DND-41 (cell line): ENCODE data around the gene PDPK1.
"Not testable (repeated sequence)": the region's sequence is repeated elsewhere in the genome, so short reads cannot be mapped to it uniquely, and the experiment has no call there.

Experiments used
- ATAC-seq: fragments of 200-7000 bp; cut with Tn5 transposase; 3 replicates; pipeline ENCODE4 v1.9.1; 2021; ENCODE audit warnings: low read depth; ENCODE audit not compliant: insufficient read depth
- DNase-seq: peaks from one replicate; pipeline ENCODE4 v3.0.0-alpha.2; 2020
- H2AFZ ChIP-seq: 2 replicates; pipeline ENCODE4 v1.6.0; 2012; ENCODE audit warnings: low read depth, low read length
- H3K27ac ChIP-seq: 2 replicates; pipeline ENCODE4 v1.5.1; 2012; ENCODE audit warnings: low read length, inconsistent platforms
- H3K27me3 ChIP-seq: fragments of 200-600 bp; sonication (generic); 2 replicates; pipeline ENCODE4 v1.6.0; 2012; ENCODE audit warnings: low read length, mild to moderate bottlenecking, inconsistent platforms; ENCODE audit not compliant: insufficient read depth, poor library complexity
- H3K36me3 ChIP-seq: 2 replicates; pipeline ENCODE4 v1.5.1; 2012; ENCODE audit warnings: low read length, inconsistent platforms; ENCODE audit not compliant: insufficient read depth
- H3K4me1 ChIP-seq: 2 replicates; pipeline ENCODE4 v1.5.1; 2012; ENCODE audit warnings: mild to moderate bottlenecking, low read length; ENCODE audit not compliant: insufficient read depth
- H3K4me2 ChIP-seq: 2 replicates; pipeline ENCODE4 v1.6.0; 2012; ENCODE audit warnings: mild to moderate bottlenecking, moderate library complexity, low read length, inconsistent platforms; ENCODE audit not compliant: insufficient read depth
- H3K4me3 ChIP-seq, 2 experiments: fragments of 200-600 bp in 1 of 2; shearing (Covaris generic) in 1 of 2; 2 replicates each; pipeline ENCODE4 v1.5.1; 2012 to 2016; ENCODE audit warnings: inconsistent platforms in 2 of 2, low read length in 2 of 2, mild to moderate bottlenecking in 2 of 2, low read depth in 1 of 2, moderate library complexity in 1 of 2
- H3K79me2 ChIP-seq: 2 replicates; pipeline ENCODE4 v1.6.0; 2012; ENCODE audit warnings: low read length, inconsistent platforms; ENCODE audit not compliant: insufficient read depth
- H3K9ac ChIP-seq: 2 replicates; pipeline ENCODE4 v1.6.0; 2012; ENCODE audit warnings: low read depth, mild to moderate bottlenecking, inconsistent platforms, low read length, moderate library complexity
- H3K9me3 ChIP-seq: 2 replicates; pipeline ENCODE4 v1.5.1; 2012; ENCODE audit warnings: low read length, moderate library complexity, mild to moderate bottlenecking, inconsistent platforms; ENCODE audit not compliant: insufficient read depth, severe bottlenecking
- H4K20me1 ChIP-seq: 2 replicates; pipeline ENCODE4 v1.6.0; 2012; ENCODE audit warnings: low read length; ENCODE audit not compliant: insufficient read depth
- CTCF ChIP-seq: IDR thresholded peaks from 2 replicates; pipeline ENCODE4 v1.5.1; 2012; ENCODE audit warnings: borderline replicate concordance, low read length, moderate library complexity, mild to moderate bottlenecking; ENCODE audit not compliant: poor library complexity, severe bottlenecking; ENCODE audit errors: extremely low read depth
- EZH2 ChIP-seq: IDR thresholded peaks from 3 replicates; pipeline ENCODE4 v1.6.1; 2012; ENCODE audit warnings: borderline replicate concordance, low read depth, mild to moderate bottlenecking, moderate library complexity, low read length, inconsistent platforms; ENCODE audit not compliant: severe bottlenecking

Gene PDPK1

GRCh38 chr16:2531371-2531695, 6.5 kb upstream of the PDPK1 start, which contains the start of gene CEMP1:
Gene CEMP1, minus strand, starts transcription at chr16:2531408. Its CDS starts 335 bp downstream, at chr16:2531073.
- Histone ChIP-seq H2AFZ (peak within 1 kb of the TSS; percentile 94), H4K20me1 (peaks cover 5% of the 10 kb centered on the region), H3K27ac (peak within 1 kb of the TSS; percentile 55), H3K9me3 (no peaks in the 10 kb centered on the region), H3K9ac (peak within 1 kb of the TSS; percentile 66), H3K4me1 (peaks cover 32% of the 10 kb centered on the region), H3K79me2 (no peaks in the 10 kb centered on the region), H3K4me2 (peak within 1 kb of the TSS; percentile 100), H3K36me3 (peaks cover 36% of the 10 kb centered on the region), H3K27me3 (no peaks in the 10 kb centered on the region), H3K4me3 (peak within 1 kb of the TSS; percentile 33 to 83; a peak in 3 of 4 replicates)
- ATAC-seq = no peak; the same call in 2 of the 3 replicates
- no peak for DNase-seq
- no peak for TF ChIP-seq CTCF
- no peak for TF ChIP-seq EZH2

- H3K4me2 ChIP-seq = peak overlapping the region; percentile 100
- H3K27me3 ChIP-seq = no peaks in the 10 kb centered on the region
- H3K9ac ChIP-seq = peak overlapping the region; percentile 66
- H3K4me1 ChIP-seq = peaks cover 38% of the 10 kb centered on the region
- ATAC-seq = peak; percentile 95
- TF ChIP-seq CTCF = no peak
- no peak for TF ChIP-seq EZH2
- H2AFZ ChIP-seq = peak overlapping the region; percentile 94
- peak overlapping the region; percentile 55 for H3K27ac ChIP-seq
- DNase-seq = peak; percentile 97
- peaks cover 32% of the 10 kb centered on the region for H3K36me3 ChIP-seq
- H3K9me3 ChIP-seq = no peaks in the 10 kb centered on the region
- peaks cover 5% of the 10 kb centered on the region for H4K20me1 ChIP-seq
- H3K79me2 ChIP-seq = no peaks in the 10 kb centered on the region
- H3K4me3 ChIP-seq = peak overlapping the region; percentile 33 to 83; a peak in 3 of 4 replicates
These were observed 5.9 kb upstream of the PDPK1 start for GRCh38 chr16:2531696-2532493.

DNA sequence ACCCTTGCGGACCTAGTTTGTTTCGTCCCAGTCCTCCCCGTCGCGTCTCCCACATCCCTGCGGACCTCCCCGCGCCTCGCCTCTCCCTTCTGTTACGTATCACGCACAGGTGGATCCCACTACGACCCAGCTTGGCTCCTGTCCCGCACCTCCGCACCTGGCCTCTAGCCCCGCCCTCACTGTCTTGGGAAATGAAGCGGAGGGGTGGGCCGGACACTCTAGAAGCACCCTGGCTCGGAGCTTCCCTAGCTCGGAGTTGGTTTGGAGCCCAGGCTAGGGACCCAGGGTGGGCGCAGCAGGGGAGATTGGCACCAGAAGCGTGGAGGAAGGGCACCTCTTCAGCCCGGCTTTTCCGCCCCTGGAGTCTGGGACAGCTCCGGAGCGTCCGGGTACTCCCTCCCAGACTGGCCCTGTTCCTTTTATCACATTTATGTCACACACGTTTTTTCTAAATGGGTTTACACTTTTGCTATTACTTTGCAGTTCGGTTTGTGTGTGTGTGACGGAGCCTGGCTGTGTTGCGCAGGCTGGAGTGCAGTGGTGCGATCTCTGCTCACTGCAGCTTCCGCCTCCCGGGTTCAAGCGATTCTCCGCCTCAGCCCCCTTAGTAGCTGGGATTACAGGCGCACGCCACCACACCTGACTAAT, 5.2 kb upstream of the PDPK1 start:
- no peak for DNase-seq

DNA sequence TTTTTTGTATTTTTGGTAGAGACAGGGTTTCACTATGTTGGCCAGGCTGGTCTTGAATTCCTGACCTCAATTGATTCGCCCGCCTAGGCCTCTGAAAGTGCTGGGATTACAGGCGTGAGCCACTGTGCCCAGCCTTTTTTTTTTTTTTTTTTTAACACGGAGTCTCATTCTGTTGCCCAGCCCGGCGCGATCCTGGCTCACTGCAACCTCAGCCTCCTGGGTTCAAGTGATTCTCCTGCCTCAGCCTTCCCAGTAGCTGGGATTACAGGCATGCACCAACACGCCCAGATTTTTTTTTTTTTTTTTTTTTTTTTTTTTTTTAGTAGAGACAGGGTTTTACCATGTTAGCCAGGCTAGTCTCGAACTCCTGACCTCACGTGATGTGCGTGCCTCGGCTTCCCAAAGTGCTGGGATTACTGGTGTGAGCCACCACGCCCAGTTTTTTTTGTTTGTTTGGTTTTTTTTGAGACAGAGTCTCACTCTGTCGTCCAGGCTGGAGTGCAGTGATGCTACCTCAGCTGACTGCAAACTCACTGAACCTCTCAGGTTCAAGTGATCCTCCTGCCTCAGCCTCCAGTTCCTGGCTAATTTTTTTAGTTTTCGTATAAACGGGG, 4.6 kb upstream of the PDPK1 start:
- not testable (repeated sequence) for H3K4me3 ChIP-seq

More for the DNA sequence above, 5.2 kb upstream of the PDPK1 start:
- Histone ChIP-seq H3K79me2 (no peaks in the 10 kb centered on the region), H2AFZ (peak overlapping the region; percentile 81), H3K9me3 (no peaks in the 10 kb centered on the region), H4K20me1 (peaks cover 5% of the 10 kb centered on the region), H3K36me3 (peaks cover 26% of the 10 kb centered on the region), H3K27me3 (no peaks in the 10 kb centered on the region), H3K4me2 (peak overlapping the region; percentile 100), H3K4me1 (peaks cover 42% of the 10 kb centered on the region), H3K4me3 (peak overlapping the region; percentile 30 to 83; a peak in 3 of 4 replicates), H3K9ac (peak overlapping the region; percentile 66), H3K27ac (peak overlapping the region; percentile 46; the same call in 1 of the 2 replicates)
- no peak for TF ChIP-seq EZH2
- TF ChIP-seq CTCF = no peak
- ATAC-seq = no peak; the same call in 2 of the 3 replicates

More for the DNA sequence above, 4.6 kb upstream of the PDPK1 start:
- Histone ChIP-seq H3K4me2 (peak overlapping the region; percentile 100), H3K36me3 (peaks cover 21% of the 10 kb centered on the region), H3K4me1 (peaks cover 42% of the 10 kb centered on the region)
- not testable (repeated sequence) for H2AFZ ChIP-seq, H3K27ac ChIP-seq, H4K20me1 ChIP-seq, H3K79me2 ChIP-seq, ATAC-seq, H3K9me3 ChIP-seq, H3K27me3 ChIP-seq, H3K9ac ChIP-seq, DNase-seq
